LNCaP clone FGC (cell line): ENCODE results near the gene PRELID3B.

Source experiments
- DNase-seq: peaks from one replicate; pipeline ENCODE4 v3.0.0-alpha.2; 2011; ENCODE audit warnings: low read depth
- H3K4me3 ChIP-seq: 2 replicates; pipeline ENCODE4 v1.5.1; 2011; ENCODE audit warnings: mild to moderate bottlenecking, low read depth, low read length, control low read depth
- TF ChIP-seq, protein P1 (sequence below): IDR thresholded peaks from 2 replicates; pipeline ENCODE4 v1.5.1; 2012; ENCODE audit warnings: mild to moderate bottlenecking; ENCODE audit not compliant: control insufficient read depth, insufficient read depth; ENCODE audit errors: extremely low read depth

Gene PRELID3B

DNA sequence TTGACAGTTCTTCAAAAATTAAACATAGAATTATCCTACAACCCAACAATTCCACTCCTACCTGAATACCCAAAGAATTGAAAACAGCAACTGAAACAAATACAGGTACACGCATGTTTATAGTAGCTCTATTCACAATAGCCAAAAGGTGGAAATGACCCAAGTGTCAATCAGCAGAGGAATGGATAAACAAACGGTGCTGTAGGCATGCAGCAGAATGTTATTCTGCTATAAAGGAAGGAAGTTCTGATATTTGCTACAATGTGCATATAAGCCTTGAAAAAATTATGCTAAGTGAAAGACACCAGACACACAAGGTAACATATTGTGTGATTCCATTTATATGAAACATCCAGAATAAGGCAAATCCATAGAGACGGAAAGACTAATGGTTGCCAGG, 38.5 kb upstream of the PRELID3B start:
- TF ChIP-seq, protein P1, sequence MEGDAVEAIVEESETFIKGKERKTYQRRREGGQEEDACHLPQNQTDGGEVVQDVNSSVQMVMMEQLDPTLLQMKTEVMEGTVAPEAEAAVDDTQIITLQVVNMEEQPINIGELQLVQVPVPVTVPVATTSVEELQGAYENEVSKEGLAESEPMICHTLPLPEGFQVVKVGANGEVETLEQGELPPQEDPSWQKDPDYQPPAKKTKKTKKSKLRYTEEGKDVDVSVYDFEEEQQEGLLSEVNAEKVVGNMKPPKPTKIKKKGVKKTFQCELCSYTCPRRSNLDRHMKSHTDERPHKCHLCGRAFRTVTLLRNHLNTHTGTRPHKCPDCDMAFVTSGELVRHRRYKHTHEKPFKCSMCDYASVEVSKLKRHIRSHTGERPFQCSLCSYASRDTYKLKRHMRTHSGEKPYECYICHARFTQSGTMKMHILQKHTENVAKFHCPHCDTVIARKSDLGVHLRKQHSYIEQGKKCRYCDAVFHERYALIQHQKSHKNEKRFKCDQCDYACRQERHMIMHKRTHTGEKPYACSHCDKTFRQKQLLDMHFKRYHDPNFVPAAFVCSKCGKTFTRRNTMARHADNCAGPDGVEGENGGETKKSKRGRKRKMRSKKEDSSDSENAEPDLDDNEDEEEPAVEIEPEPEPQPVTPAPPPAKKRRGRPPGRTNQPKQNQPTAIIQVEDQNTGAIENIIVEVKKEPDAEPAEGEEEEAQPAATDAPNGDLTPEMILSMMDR = no peak
- no peak for DNase-seq
- no peak overlapping the region for H3K4me3 ChIP-seq

- no peak overlapping the region for H3K4me3 ChIP-seq
- TF ChIP-seq, protein P1 = no peak
- DNase-seq = no peak
Observed at GRCh38 chr20:59078231-59078630, 35.6 kb upstream of the PRELID3B start.

GRCh38 chr20:59077705-59078104, 35.1 kb upstream of the PRELID3B start:
- DNase-seq = no peak
- TF ChIP-seq, protein P1 = no peak
- no peak overlapping the region for H3K4me3 ChIP-seq

DNA sequence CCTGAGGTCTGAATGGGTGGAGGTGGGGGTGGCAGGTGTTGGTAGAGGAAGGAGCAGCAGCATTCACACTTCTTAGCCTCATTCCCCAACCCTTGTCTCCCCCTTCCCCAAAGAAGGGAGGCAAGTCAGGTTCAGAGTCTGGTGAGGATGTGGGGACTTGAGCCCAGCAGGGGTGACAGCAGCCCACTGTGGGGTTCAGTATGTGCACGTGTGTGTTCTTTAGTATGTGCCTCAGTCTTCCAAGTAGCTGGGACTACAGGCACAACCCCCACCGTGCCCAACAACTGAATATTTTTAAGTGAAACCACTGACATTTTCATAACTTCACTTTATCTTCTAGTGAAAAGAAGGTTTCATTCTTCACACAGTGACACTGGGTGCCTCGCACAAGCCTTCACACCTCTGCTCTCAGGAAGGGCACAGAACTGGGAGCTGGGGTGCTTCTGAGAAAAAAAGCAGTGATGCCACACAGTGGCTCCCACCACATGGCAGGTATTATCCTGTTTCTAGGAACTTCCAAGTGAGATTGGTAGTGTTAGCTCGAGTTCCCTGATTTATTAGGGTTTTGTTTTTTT, 33.4 kb upstream of the PRELID3B start:
- H3K4me3 ChIP-seq = no peak overlapping the region
- DNase-seq = no peak
- TF ChIP-seq, protein P1 = no peak

GRCh38 chr20:59074456-59074855, 31.9 kb upstream of the PRELID3B start:
- TF ChIP-seq, protein P1 = no peak

GRCh38 chr20:59073582-59073981, 31.0 kb upstream of the PRELID3B start:
- DNase-seq = no peak
- H3K4me3 ChIP-seq = no peak overlapping the region
- TF ChIP-seq, protein P1 = no peak

More at GRCh38 chr20:59074456-59074855, 31.9 kb upstream of the PRELID3B start:
- no peak for DNase-seq
- no peak overlapping the region for H3K4me3 ChIP-seq

DNA sequence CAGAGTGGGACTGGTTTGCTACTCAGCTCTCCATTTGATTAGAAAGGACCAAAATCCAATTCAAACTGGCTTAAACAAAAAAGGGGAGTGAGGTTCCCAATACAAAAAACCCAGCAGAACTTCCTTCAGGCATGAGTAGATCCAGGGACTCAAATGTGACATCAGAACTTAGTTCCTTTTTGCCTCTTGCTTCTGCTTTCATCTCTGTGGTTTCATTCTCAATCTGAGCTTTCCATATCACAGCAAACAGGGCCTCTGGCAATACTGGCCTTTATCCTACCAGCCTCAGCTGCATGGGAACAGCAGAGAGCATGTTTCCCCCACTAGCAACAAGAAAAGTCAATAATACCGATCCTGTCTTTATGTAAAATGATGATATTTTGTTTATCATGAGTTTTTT, 28.6 kb upstream of the PRELID3B start:
- TF ChIP-seq, protein P1 = no peak
- DNase-seq = no peak
- no peak overlapping the region for H3K4me3 ChIP-seq
